ES-I3 (cell line): Measurements from ENCODE around the gene TEAD1.

Experiments
- H3K36me3 ChIP-seq: 2 replicates; pipeline ENCODE4 v1.6.1; 2013; ENCODE audit warnings: mild to moderate bottlenecking, low read length, control low read depth, moderate library complexity; ENCODE audit not compliant: insufficient read depth
- H3K4me1 ChIP-seq: 2 replicates; pipeline ENCODE4 v1.6.1; 2013; ENCODE audit warnings: mild to moderate bottlenecking, control low read depth, low read length; ENCODE audit not compliant: insufficient read depth
- H3K9ac ChIP-seq: 2 replicates; pipeline ENCODE4 v1.6.1; 2013; ENCODE audit warnings: low read depth, mild to moderate bottlenecking, low read length, moderate library complexity
- H3K9me3 ChIP-seq: 2 replicates; pipeline ENCODE4 v1.6.1; 2013; ENCODE audit warnings: mild to moderate bottlenecking, low read length, moderate library complexity; ENCODE audit not compliant: control insufficient read depth, insufficient read depth

TEAD1 gene

GRCh38 chr11:12673924-12674570 lies at the start of gene TEAD1:
Gene TEAD1 (plus strand): TSS chr11:12674421.
- Histone ChIP-seq H3K9me3 (no peaks in the 10 kb centered on the region), H3K4me1 (peaks cover 17% of the 10 kb centered on the region), H3K9ac (peak within 1 kb of the TSS; percentile 82), H3K36me3 (no peaks in the 10 kb centered on the region)

- no peaks in the 10 kb centered on the region for H3K36me3 ChIP-seq
- no peak overlapping the region for H3K9ac ChIP-seq
- H3K4me1 ChIP-seq, result no peaks in the 10 kb centered on the region
- peaks cover 2% of the 10 kb centered on the region; the same call in 1 of the 2 replicates for H3K9me3 ChIP-seq
Measured at GRCh38 chr11:12624595-12624994, 49.6 kb upstream of the TEAD1 start.

GRCh38 chr11:12625438-12626071 lies 48.7 kb upstream of the TEAD1 start:
- no peaks in the 10 kb centered on the region for H3K36me3 ChIP-seq
- peaks cover 2% of the 10 kb centered on the region; the same call in 1 of the 2 replicates for H3K9me3 ChIP-seq
- no peak overlapping the region for H3K9ac ChIP-seq
- no peaks in the 10 kb centered on the region for H3K4me1 ChIP-seq

- peaks cover 2% of the 10 kb centered on the region; the same call in 1 of the 2 replicates for H3K9me3 ChIP-seq
Measured at GRCh38 chr11:12626616-12627015, 47.6 kb upstream of the TEAD1 start.

GRCh38 chr11:12628314-12628713 lies 45.9 kb upstream of the TEAD1 start:
- no peaks in the 10 kb centered on the region for H3K4me1 ChIP-seq
- H3K9me3 ChIP-seq, result peaks cover 2% of the 10 kb centered on the region; the same call in 1 of the 2 replicates
- H3K9ac ChIP-seq, result no peak overlapping the region
- no peaks in the 10 kb centered on the region for H3K36me3 ChIP-seq

More at GRCh38 chr11:12626616-12627015, 47.6 kb upstream of the TEAD1 start:
- Histone ChIP-seq H3K9ac (no peak overlapping the region), H3K4me1 (no peaks in the 10 kb centered on the region), H3K36me3 (no peaks in the 10 kb centered on the region)

GRCh38 chr11:12629601-12630313 lies 44.5 kb upstream of the TEAD1 start:
- H3K9ac ChIP-seq, result no peak overlapping the region
- H3K36me3 ChIP-seq, result no peaks in the 10 kb centered on the region
- no peaks in the 10 kb centered on the region for H3K4me1 ChIP-seq
- no peaks in the 10 kb centered on the region; the same call in 1 of the 2 replicates for H3K9me3 ChIP-seq

- Histone ChIP-seq H3K36me3 (no peaks in the 10 kb centered on the region), H3K4me1 (no peaks in the 10 kb centered on the region), H3K9me3 (no peaks in the 10 kb centered on the region), H3K9ac (no peak overlapping the region)
Measured at GRCh38 chr11:12631651-12632050, 42.6 kb upstream of the TEAD1 start.

GRCh38 chr11:12634329-12634728 lies 39.9 kb upstream of the TEAD1 start:
- Histone ChIP-seq H3K9ac (no peak overlapping the region), H3K4me1 (no peaks in the 10 kb centered on the region), H3K36me3 (no peaks in the 10 kb centered on the region), H3K9me3 (no peaks in the 10 kb centered on the region)

- H3K9ac ChIP-seq, result no peak overlapping the region
- no peaks in the 10 kb centered on the region for H3K4me1 ChIP-seq
- no peaks in the 10 kb centered on the region for H3K9me3 ChIP-seq
- H3K36me3 ChIP-seq, result no peaks in the 10 kb centered on the region
Measured at GRCh38 chr11:12636871-12637410, 37.3 kb upstream of the TEAD1 start.

- H3K9me3 ChIP-seq, result no peaks in the 10 kb centered on the region
- no peaks in the 10 kb centered on the region for H3K36me3 ChIP-seq
- H3K9ac ChIP-seq, result no peak overlapping the region
- no peaks in the 10 kb centered on the region for H3K4me1 ChIP-seq
Measured at GRCh38 chr11:12639388-12639787, 34.8 kb upstream of the TEAD1 start.

- Histone ChIP-seq H3K9ac (no peak overlapping the region), H3K4me1 (no peaks in the 10 kb centered on the region), H3K36me3 (no peaks in the 10 kb centered on the region), H3K9me3 (no peaks in the 10 kb centered on the region)
Measured at GRCh38 chr11:12640355-12640754, 33.9 kb upstream of the TEAD1 start.

GRCh38 chr11:12640926-12641849 lies 33.0 kb upstream of the TEAD1 start:
- H3K9me3 ChIP-seq, result peaks cover under 1% of the 10 kb centered on the region; the same call in 1 of the 2 replicates
- H3K36me3 ChIP-seq, result no peaks in the 10 kb centered on the region
- H3K9ac ChIP-seq, result no peak overlapping the region

GRCh38 chr11:12642040-12642439 lies 32.2 kb upstream of the TEAD1 start:
- no peak overlapping the region for H3K9ac ChIP-seq
- H3K9me3 ChIP-seq, result peaks cover 2% of the 10 kb centered on the region; the same call in 1 of the 2 replicates
- no peaks in the 10 kb centered on the region for H3K4me1 ChIP-seq
- H3K36me3 ChIP-seq, result no peaks in the 10 kb centered on the region

More at GRCh38 chr11:12640926-12641849, 33.0 kb upstream of the TEAD1 start:
- H3K4me1 ChIP-seq, result no peaks in the 10 kb centered on the region
